Lung (tissue), 12 donors: Measurements from ENCODE around the gene SRCAP. TPM values are rescaled to one million over a fixed set of nuclear protein-coding genes. Genes with fewer than 3 reads are reported as not detected.

Experiments used
- ATAC-seq: fragments of 200-7000 bp; cut with Tn5 transposase; one replicate; pipeline ENCODE4 v1.9.1; 2020; ENCODE audit warnings: moderate number of reproducible peaks; ENCODE audit not compliant: insufficient read depth, low FRiP score
- DNase-seq, 3 donors: peaks; one replicate each; pipeline ENCODE4 v3.0.0-alpha.2; 2013 to 2017
- H3K27ac ChIP-seq, 2 donors: one replicate each; pipeline ENCODE4 v1.5.1; 2013; ENCODE audit warnings: mild to moderate bottlenecking in 2 of 2, moderate library complexity in 2 of 2, control low read depth in 1 of 2, inconsistent platforms in 1 of 2, low read depth in 1 of 2, low read length in 1 of 2
- H3K27me3 ChIP-seq, 3 donors: one replicate each; pipeline ENCODE4 v1.5.1; 2013; ENCODE audit warnings: low read length in 2 of 3; ENCODE audit not compliant: control insufficient read depth in 3 of 3, insufficient read depth in 3 of 3
- H3K36me3 ChIP-seq, 4 donors: one replicate each; pipeline ENCODE4 v1.5.1; 2013; ENCODE audit warnings: low read length in 4 of 4, mild to moderate bottlenecking in 1 of 4, moderate library complexity in 1 of 4; ENCODE audit not compliant: control insufficient read depth in 4 of 4, insufficient read depth in 4 of 4
- H3K4me1 ChIP-seq, 5 donors: one replicate each; pipeline ENCODE4 v1.5.1; 2013; ENCODE audit warnings: low read length in 5 of 5, mild to moderate bottlenecking in 2 of 5, moderate library complexity in 1 of 5; ENCODE audit not compliant: control insufficient read depth in 5 of 5, insufficient read depth in 5 of 5
- H3K4me3 ChIP-seq: one replicate; pipeline ENCODE4 v1.5.1; 2013; ENCODE audit warnings: mild to moderate bottlenecking, control low read depth, moderate library complexity
- H3K9ac ChIP-seq, 2 donors: one replicate each; pipeline ENCODE4 v1.5.1; 2013; ENCODE audit warnings: low read length in 2 of 2, control low read depth in 1 of 2; ENCODE audit not compliant: insufficient read depth in 1 of 2
- H3K9me3 ChIP-seq, 4 donors: one replicate each; pipeline ENCODE4 v1.5.1; 2013; ENCODE audit warnings: low read length in 3 of 4, mild to moderate bottlenecking in 1 of 4, moderate library complexity in 1 of 4; ENCODE audit not compliant: control insufficient read depth in 4 of 4, insufficient read depth in 3 of 4
- CTCF ChIP-seq: IDR thresholded peaks from 2 replicates; pipeline ENCODE4 v1.5.1; 2012; ENCODE audit warnings: mild to moderate bottlenecking; ENCODE audit errors: control extremely low read depth, extremely low read depth
- WGBS, 2 donors: extraction: QIAGEN DNeasy Blood & Tissue Kit; methylation state at CpG; one replicate each; pipeline ENCODE4 v1.1.7; 2013; 5-methylcytosine and 5-hydroxymethylcytosine counted together
- polyA plus RNA-seq, 2 donors: library from polyadenylated mRNA; stranded (reverse); fragments of 200-250 nt; gene quantifications; one replicate each; pipeline ENCODE4 v1.2.1, GENCODE V29; 2013
- total RNA-seq, 2 donors: library from RNA; depleted of rRNA in 1 of 2; stranded (reverse); fragments of >200 nt in 1 of 2; gene quantifications; one replicate each; pipeline ENCODE4 v1.2.1, GENCODE V29; 2014 to 2021
- donor health status: control.
- donor health status: control.
- donor health status: Bipolar disorder and iron deficiency.
- donor health status: healthy.
- donor health status: DM: yes; HTN: yes; CAD: no.

SRCAP gene
- total and polyA plus RNA-seq, 4 donors = 13.4 to 61.0 (median 31.3) TPM

- no peak overlapping the region for H3K27ac ChIP-seq
These were observed 61.8 kb downstream of the SRCAP start for GRCh38 chr16:30760577-30761426.

GRCh38 chr16:30761427-30761927, 62.5 kb downstream of the SRCAP start:
- peak overlapping the region; percentile 43 for H3K4me3 ChIP-seq
- 0% methylated on average over 48 to 64 of the region's 64 CpGs for WGBS, 2 donors
- DNase-seq = peak in 2 of 3 donors; percentile 28 to 42
- no peak overlapping the region for H3K9ac ChIP-seq
- H3K36me3 ChIP-seq = peaks cover 8 to 33% (median 27%) of the 10 kb centered on the region in 4 donors
- TF ChIP-seq CTCF = no peak
- no peaks in the 10 kb centered on the region for H3K27me3 ChIP-seq
- H3K9me3 ChIP-seq = no peaks in the 10 kb centered on the region
- H3K27ac ChIP-seq = peak overlapping the region in 1 of 2 donors; percentile 17
- peak; percentile 12 for ATAC-seq
- H3K4me1 ChIP-seq = peaks cover 8 to 23% (median 10%) of the 10 kb centered on the region in 5 donors

More at GRCh38 chr16:30760577-30761426, 61.8 kb downstream of the SRCAP start:
- DNase-seq = no peak
- Histone ChIP-seq H3K9me3 (no peaks in the 10 kb centered on the region), H3K4me3 (peak overlapping the region; percentile 43), H3K4me1 (peaks cover 8 to 23% (median 10%) of the 10 kb centered on the region in 5 donors), H3K36me3 (peaks cover 8 to 33% (median 27%) of the 10 kb centered on the region in 4 donors), H3K9ac (no peak overlapping the region), H3K27me3 (no peaks in the 10 kb centered on the region)
- no peak for TF ChIP-seq CTCF
- WGBS, 2 donors = 24 to 27% methylated on average over 26 of the region's 26 CpGs
- peak; percentile 4 for ATAC-seq

- Histone ChIP-seq H3K4me3 (peak within 1 kb of the TSS; percentile 91), H3K27me3 (no peaks in the 10 kb centered on the region), H3K27ac (peak within 1 kb of the TSS; percentile 86 to 95), H3K4me1 (peaks cover 8 to 23% (median 10%) of the 10 kb centered on the region in 5 donors), H3K9ac (peak within 1 kb of the TSS; percentile 83 to 95), H3K36me3 (peaks cover 12 to 41% (median 30%) of the 10 kb centered on the region in 4 donors), H3K9me3 (no peaks in the 10 kb centered on the region)
- DNase-seq = peak; percentile 98 to 99 (median 99)
- peak; percentile 92 for ATAC-seq
- TF ChIP-seq CTCF = no peak
- WGBS, 2 donors = 0 to 1% methylated on average over 59 to 60 of the region's 60 CpGs
These were observed 63.2 kb downstream of the SRCAP start, which contains the start of the genes CFAP119 and RNF40 for GRCh38 chr16:30761928-30762902. Gene CFAP119, minus strand, starts transcription at chr16:30762062. Its CDS starts 314 bp downstream, at chr16:30761748. Gene RNF40, plus strand, starts transcription at chr16:30762322. Its CDS starts 224 bp downstream, at chr16:30762546.
